DOHH2 (cell line): ENCODE measurements around the gene SV2C.

ENCODE experiments used
- EZH2phosphoT487 ChIP-seq: fragments of 200-600 bp; sonication (generic); IDR thresholded peaks from 2 replicates; pipeline ENCODE4 v1.6.1; 2017; ENCODE audit warnings: borderline replicate concordance, mild to moderate bottlenecking, antibody characterized with exemption, low read length, moderate library complexity, mixed read lengths
- TF ChIP-seq, protein P1 (sequence below): fragments of 200-600 bp; sonication (generic); IDR thresholded peaks from one replicate; pipeline ENCODE4 v1.5.1; 2014; ENCODE audit warnings: antibody characterized with exemption, mild to moderate bottlenecking, low read depth, low read length; ENCODE audit not compliant: poor library complexity, severe bottlenecking

DNA sequence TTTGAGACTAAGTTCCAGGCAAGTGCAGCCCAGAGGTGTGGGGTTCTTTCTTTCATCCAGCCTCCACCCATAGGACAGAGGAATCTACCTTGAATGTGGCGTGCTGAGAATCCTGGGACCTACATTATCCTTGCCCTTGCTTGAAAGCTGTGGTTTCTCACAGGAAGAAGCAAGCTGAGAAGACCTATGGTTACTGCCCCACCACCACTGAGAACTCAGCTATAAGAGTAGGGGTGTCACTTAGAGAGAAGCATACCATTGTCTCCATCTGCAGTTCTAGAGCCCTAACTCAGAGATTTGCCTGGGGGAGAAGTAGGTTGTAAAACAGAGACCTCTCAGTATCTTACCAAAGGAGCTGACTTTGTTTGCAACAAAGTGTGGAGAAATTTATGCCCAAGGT lies 72.4 kb downstream of the SV2C start:
- TF ChIP-seq, protein P1, sequence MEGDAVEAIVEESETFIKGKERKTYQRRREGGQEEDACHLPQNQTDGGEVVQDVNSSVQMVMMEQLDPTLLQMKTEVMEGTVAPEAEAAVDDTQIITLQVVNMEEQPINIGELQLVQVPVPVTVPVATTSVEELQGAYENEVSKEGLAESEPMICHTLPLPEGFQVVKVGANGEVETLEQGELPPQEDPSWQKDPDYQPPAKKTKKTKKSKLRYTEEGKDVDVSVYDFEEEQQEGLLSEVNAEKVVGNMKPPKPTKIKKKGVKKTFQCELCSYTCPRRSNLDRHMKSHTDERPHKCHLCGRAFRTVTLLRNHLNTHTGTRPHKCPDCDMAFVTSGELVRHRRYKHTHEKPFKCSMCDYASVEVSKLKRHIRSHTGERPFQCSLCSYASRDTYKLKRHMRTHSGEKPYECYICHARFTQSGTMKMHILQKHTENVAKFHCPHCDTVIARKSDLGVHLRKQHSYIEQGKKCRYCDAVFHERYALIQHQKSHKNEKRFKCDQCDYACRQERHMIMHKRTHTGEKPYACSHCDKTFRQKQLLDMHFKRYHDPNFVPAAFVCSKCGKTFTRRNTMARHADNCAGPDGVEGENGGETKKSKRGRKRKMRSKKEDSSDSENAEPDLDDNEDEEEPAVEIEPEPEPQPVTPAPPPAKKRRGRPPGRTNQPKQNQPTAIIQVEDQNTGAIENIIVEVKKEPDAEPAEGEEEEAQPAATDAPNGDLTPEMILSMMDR: no peak
- no peak for TF ChIP-seq EZH2phosphoT487
